GM10847 (cell line): ENCODE measurements around the gene WDR33.

Experiments used
- POLR2A ChIP-seq: IDR thresholded peaks from 2 replicates; pipeline ENCODE4 v1.6.1; 2011; ENCODE audit not compliant: insufficient read length; ENCODE audit errors: extremely low read depth

WDR33 gene

DNA sequence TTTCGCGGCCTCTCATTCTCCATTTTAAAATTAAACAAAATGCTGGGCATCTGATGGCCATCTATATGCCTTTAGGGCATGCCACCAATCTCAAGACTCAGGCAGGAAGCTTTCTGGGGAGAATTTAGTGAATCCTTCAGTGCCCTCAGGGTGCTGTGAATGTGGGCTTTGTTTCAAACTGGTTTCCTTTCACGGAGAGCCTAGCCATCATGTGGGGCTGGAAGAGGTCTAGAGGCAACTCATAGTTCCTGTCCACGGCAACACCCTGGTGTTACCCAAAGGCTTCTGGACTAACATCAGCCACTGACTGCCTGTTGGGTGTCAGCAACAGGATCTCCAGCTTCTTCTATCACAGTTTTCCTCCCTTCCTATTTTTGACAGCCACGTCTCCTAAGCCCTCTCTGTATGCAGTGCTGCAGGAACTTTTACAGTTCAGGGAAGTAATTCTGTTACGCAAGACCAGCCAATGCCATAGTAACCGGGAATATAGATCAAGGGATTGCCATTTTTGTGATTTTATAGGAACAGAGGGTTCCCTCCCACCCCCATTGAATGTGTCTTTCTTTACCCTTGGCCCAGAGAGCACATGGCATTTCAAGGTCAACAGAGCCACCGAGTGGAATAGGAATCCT lies 7.9 kb upstream of the WDR33 start:
- no peak for TF ChIP-seq POLR2A

DNA sequence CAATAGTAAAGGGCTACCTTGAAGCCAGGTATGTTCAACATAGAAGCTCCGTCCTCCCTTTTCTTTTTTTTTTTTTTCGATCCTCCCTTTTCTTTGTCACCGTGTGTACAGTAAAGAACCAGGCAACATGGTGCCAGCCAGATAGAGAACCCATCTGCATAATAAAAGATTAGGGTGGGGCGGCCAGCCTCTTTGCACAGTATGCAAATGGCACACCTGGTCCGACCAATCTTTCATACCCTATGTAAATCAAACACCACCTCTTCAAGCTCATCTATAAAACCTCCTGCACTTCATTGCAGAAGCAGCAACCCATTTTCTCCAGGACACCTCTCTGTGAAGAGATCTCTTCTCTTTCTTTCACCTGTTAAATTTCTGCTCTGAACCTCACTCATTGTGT lies 7.3 kb upstream of the WDR33 start:
- no peak for TF ChIP-seq POLR2A

DNA sequence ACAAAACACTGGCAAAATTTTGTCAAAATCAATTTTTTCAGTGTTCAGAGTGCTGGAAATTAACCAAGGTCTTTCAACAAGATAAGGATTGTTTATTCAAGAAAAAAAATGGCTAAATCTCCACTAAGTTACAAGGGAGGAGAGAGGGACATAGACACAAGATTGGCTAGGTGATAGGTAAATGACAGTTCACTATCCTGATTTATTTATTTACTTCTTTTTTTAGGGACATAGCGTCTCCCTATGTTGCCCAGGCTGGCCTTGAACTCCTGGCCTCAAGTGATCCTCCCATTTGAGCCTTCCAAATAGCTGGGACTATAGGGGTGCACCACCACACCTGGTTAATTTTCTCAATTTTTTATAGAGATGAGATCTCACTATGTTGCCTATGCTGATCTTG lies 3.7 kb upstream of the WDR33 start:
- no peak for TF ChIP-seq POLR2A

DNA sequence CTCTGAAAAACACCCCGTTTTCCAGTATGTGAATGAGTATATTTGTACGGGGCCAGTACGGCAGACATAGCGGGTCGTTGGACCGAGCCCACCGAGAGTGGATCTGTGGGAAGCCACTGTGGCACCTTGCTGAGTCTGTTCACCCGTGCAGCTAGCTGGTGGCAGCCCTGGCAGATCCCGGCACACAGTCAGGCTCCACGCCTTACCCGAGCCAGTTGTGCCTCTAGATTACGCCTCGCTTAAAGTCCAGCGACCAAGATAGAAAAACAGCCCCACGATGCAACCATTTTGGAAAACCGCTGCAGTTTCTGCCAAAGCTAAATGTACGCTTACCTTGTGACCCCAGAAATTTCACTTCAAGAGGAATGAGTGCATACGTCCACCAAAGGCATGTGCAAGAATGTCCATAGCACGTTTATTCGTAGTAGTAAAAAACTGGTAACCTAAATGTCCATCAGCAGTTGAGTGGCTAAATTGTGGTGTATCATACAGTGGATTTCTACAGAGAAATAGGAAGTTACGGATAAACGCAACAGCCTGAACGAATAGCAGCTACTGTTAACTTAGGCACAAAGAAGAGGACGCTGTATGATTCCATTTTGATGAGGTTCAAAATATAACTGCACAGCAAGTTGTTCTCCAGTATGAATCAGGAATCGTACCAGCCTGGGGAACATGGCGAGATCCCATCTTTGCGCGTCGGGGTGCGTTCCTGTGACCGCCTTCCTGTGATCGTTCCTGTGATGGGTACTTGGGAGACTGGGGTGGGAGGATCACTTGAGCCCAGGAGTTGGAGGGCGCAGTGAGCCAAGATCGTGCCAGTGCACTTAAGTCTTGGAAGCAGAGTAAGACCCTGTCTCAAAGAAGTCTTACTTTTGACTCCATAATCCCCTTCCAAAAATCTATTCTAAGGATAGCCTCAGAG lies 688 bp upstream of the WDR33 start:
- TF ChIP-seq POLR2A, result no peak

DNA sequence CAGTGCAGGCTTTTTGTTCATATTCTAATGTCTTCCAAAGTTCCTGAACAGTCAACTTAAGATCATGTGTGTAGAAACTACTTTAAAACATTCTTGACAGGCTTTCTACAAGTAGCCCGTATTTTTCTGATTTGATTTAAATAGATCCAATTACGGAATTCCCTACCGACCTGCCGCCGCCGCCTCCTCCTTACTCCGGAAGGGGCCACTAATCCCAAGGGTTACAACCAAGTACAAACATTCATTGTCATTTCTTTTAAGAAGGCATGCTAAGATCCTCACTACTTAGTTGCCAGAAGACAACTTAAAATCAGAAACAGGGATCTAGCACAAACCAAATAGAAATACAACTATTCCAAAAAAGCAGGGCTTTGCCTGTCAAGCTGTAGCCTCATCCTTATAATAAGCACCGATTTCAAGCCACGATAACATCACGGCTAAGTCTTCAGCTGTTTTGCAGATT lies 784 bp downstream of the WDR33 start:
- no peak for TF ChIP-seq POLR2A

DNA sequence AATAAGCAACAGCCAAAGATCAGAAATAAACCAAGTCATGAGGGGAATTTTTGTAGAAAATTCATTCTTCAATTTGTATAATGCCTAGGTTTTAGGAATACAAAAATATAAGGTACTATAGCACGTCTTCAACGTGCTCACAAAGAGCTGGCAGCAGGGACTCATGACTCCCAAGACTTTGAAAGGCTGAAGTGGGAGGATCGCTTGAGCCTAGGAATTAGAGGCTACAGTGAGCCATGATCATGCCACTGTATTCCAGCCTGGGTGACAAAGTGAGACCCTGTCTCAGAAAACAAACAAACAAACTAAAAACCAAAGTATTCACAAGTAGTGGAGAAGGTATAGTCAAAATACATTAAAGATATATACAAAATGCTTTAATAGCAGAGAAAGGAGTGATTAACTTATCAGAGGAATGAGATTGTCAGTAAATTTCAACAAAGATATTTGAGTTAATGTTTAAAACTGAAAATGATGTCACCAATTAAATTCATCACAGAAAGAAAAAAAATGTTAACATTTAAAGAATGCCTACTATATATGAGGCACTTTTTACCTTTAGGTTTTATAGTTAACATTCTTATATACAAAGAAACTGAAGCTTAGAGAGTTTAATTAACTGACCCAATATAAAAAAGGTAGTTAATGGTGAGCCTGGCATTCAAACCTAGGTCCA lies 3.2 kb downstream of the WDR33 start:
- no peak for TF ChIP-seq POLR2A

DNA sequence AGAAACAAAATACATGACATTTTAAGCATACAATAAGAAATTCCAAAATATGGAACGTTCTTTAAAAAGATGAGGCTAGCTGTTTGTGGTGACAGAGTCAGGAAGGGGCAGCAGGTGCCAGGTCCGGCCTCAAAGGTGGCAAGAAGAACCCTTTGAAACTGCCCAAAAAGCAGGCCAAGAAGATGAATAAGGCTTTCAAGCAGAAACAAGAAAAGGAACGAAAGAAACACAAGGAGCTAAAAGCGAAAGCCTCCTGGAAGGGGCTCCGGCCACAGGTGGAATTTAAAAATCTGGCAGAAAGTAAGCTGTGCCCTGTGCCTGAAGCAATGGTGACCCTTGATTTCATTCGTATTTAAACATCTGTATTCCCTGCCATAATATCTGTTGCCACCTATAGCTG lies 5.5 kb downstream of the WDR33 start:
- TF ChIP-seq POLR2A, result no peak

DNA sequence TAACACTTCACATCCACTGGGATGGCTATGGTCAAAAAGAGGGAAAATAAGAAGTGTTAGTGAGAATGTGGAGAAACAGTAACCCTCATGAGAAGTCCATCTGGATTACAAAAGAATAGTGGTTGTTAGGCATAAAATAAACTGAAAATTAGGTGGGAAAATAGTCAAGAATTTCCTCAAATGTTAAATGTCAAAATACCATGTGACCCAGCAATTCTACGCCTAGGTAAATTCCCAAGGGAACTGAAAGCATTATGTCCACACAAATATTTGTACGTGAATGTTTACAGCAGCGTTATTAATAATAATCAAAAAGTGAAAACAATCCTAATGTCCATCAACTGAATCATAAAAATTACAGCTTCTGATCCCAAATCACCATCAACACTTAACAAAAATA lies 11.0 kb downstream of the WDR33 start:
- no peak for TF ChIP-seq POLR2A

DNA sequence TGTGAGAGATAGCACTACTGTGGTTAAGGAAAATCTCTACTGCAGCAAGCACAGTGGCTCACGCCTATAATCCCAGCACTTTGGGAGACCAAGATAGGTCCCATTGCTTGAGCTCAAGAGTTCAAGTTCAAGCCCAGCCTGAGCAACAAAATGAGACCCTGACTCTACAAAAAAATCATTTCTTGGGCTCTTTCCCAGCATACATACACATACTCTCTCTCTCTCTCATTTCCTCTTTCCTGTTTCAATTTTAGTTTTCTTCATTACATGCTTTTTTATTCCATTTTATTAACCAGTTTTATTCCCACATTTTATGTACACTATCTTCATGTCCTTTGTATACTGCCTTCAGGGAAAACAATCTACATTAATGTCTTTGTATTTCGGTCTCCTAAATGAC lies 14.6 kb downstream of the WDR33 start:
- no peak for TF ChIP-seq POLR2A

DNA sequence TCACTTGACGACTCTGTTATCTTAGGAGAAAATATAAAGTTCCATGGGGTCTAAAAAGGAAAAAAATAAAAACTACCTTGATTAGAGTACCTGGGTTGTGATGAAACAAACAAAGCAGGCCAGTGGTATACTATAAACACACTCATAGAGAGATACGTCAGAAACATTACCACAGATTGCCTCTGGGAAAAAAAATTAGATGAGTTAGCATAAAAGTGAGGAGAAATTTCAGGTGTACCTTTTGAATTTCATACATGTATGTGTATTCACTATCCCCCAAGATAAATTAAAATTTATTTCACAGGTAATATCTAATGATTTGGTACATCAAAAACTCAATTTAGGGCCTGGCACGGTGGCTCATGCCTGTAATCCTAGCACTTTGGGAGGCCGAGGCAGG lies 18.2 kb downstream of the WDR33 start:
- no peak for TF ChIP-seq POLR2A

DNA sequence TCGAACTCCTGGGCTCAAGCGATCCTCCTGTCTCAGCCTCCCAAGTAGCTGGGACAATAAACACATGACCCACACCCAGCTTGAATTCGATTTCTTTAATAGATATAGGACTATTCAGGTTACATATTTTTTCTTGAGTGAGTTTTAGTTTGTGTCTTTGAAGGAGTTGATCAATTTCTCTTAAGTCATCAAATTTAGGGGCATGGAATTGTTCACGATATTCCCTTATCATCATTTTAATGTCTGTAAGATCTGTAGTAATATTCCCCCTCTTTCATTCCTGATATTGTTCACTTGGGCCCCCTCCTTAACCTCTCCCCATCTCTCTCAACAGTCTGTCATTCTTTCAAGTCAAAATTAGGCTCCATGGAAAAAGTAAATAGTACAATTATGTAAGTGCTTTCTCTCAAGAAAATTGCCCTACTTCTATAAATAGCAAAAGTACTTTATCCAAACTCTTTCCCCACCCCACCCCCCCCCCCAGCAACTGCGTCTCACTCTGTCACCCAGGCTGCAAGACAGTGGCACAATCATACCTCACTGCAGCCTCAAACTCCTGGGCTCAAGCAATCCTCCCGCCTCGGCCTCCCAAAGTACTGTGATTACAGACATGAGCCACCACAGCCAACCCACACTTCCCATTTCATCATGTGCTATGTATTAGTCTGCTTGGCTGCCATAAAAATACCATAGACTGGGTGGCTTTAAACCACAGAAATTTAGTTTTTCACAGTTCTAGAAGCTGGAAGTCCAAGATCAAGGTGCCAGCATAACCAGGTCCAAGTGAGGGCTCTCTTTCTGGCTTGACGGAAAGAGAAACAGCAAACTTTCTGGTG lies 20.1 kb downstream of the WDR33 start:
- TF ChIP-seq POLR2A, result no peak

DNA sequence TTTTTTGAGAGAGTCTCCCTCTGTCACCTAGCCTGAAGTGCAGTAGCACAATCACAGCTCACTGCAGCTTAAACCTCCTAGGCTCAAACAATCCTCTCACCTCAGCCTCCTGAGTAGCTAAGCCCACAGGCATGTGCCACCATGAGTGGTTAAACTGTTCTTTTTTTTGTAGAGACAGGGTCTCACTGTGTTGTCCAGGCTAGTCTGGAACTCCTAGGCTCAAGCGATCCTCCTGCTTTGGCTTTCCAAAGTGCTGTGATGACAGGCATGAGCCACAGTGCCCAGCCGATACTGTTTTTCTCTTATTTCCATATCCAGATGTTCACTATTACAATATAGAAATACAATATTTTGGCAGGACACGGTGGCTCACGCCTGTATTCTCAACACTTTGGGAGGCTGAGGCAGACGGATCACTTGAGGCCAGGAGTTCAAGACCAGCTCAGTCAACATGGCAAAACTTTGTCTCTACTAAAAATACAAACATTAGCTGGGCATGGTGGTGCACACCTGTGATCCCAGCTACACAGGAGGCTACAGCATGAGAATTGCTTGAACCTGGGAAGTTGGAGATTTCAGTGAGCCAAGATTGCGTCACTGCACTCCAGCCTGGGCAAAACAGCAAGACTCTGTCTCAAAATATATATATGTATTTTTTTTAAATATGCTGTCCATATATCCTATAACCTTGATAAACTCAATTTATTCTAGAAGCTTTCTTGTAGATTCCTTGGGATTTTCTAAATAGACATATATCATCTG lies 24.7 kb downstream of the WDR33 start:
- no peak for TF ChIP-seq POLR2A

DNA sequence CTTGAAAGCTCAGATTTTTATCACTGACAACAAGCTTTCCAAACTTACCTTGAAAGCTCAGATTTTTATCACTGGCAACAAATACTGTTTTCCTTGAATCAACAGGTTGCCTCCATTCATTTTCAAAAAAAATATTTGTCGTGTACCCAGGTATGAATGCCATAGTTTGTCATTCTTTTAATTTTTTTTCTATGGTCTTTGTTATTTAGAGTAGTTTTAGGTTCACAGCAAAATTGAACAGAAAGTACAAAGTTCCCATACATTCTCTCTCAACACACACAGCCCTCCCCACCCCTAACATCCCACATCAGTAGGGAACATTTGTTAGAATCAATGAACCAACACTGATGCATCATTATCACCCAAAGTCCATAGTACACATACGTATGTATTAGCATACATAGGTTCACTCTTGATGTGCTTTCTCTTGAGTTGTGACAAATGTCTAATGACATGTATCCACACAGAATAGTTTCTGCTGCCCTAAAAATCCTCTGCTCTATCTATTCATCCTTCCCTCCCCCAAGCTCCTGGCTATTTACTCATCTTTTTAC lies 25.9 kb downstream of the WDR33 start:
- TF ChIP-seq POLR2A, result no peak

DNA sequence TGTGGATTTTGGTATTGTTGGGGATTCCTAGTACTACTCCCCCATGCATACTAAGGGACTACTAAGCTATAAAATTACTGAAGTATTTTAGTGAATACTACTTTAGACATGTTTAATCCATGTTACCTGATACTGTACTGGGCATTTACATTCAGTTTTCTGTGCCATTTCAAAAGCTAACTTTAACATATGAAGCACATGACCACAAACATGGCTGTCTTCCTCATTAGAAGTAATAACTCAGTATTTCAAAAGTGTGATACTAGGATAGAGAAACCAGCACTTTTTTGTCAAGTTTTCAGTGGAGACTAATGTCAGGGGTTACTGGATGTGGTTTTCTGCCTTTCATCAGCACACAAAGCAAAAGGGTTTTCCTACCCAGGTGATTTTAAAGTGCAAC lies 27.9 kb downstream of the WDR33 start:
- TF ChIP-seq POLR2A, result no peak

DNA sequence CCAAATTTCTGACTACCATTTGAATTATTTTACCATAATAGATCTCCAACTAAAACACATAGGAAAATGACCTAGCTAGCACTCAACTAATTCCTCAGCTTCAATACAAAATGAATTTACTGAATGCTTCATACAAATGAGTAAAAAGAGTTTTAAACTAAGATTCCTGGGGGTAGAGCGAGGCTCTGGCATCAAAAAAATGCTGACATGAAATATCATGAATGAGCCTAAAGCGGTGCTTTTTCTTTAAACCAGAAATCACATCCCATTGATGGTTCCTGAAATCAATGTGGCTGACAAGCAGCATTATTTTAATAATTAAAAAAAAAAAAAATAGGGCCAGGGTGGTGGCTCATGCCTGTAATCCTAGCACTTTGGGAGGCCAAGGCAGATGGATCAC lies 32.1 kb downstream of the WDR33 start:
- no peak for TF ChIP-seq POLR2A

DNA sequence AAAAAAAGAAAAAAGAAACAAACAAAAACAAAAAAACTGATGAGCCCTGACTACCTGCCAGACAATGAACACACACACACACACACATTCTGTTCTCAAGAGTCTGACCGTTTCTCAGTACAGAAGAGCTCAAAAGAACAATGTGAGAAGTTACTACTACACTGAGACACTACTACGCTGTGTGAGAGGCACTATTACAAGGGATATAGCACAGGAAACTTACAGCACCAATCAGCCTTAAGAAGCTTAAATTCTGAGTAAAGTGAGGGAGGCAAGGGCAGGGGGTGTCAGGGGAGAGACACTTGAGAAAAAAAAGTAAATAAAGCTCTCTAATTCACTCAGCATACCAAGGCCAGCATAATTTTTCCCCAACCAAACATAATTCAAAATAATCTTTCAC lies 32.5 kb downstream of the WDR33 start:
- no peak for TF ChIP-seq POLR2A
